Duodenal mucosa (tissue), 2 donors: ENCODE data around the gene CMIP.

Source experiments
- H3K27ac ChIP-seq: one replicate; pipeline ENCODE4 v1.7.0; 2013; ENCODE audit warnings: low read depth, low read length
- H3K27me3 ChIP-seq, 2 donors: one replicate each; pipeline ENCODE4 v1.7.0; 2013; ENCODE audit warnings: low read length in 2 of 2, control low read depth in 1 of 2; ENCODE audit not compliant: insufficient read depth in 2 of 2, control insufficient read depth in 1 of 2
- H3K36me3 ChIP-seq, 2 donors: one replicate each; pipeline ENCODE4 v1.7.0; 2013; ENCODE audit warnings: low read length in 2 of 2, control low read depth in 1 of 2; ENCODE audit not compliant: insufficient read depth in 2 of 2, control insufficient read depth in 1 of 2
- H3K4me1 ChIP-seq, 2 donors: one replicate each; pipeline ENCODE4 v1.7.0; 2013; ENCODE audit warnings: low read length in 2 of 2, control low read depth in 1 of 2; ENCODE audit not compliant: insufficient read depth in 2 of 2, control insufficient read depth in 1 of 2
- H3K4me3 ChIP-seq, 2 donors: one replicate each; pipeline ENCODE4 v1.7.0; 2013; ENCODE audit warnings: low read length in 2 of 2, low read depth in 1 of 2
- H3K9ac ChIP-seq, 2 donors: one replicate each; pipeline ENCODE4 v1.7.0; 2013; ENCODE audit warnings: low read length in 2 of 2, low read depth in 1 of 2
- H3K9me3 ChIP-seq, 2 donors: one replicate each; pipeline ENCODE4 v1.7.0; 2013; ENCODE audit warnings: low read length in 2 of 2, control low read depth in 1 of 2; ENCODE audit not compliant: control insufficient read depth in 1 of 2

Gene CMIP

GRCh38 chr16:81486540-81487061, 42.0 kb downstream of the CMIP start:
- peaks cover 66 to 74% of the 10 kb centered on the region in 2 donors for H3K4me1 ChIP-seq
- H3K27me3 ChIP-seq = no peaks in the 10 kb centered on the region
- no peak overlapping the region for H3K27ac ChIP-seq
- H3K4me3 ChIP-seq = no peak overlapping the region
- H3K9me3 ChIP-seq = no peaks in the 10 kb centered on the region
- H3K36me3 ChIP-seq = peaks cover 4 to 12% of the 10 kb centered on the region in 2 donors
- H3K9ac ChIP-seq = no peak overlapping the region

- Histone ChIP-seq H3K36me3 (peaks cover 4 to 12% of the 10 kb centered on the region in 2 donors), H3K9ac (no peak overlapping the region), H3K27me3 (no peaks in the 10 kb centered on the region), H3K9me3 (no peaks in the 10 kb centered on the region), H3K27ac (no peak overlapping the region), H3K4me1 (peaks cover 68 to 76% of the 10 kb centered on the region in 2 donors), H3K4me3 (no peak overlapping the region)
These were observed 42.7 kb downstream of the CMIP start for GRCh38 chr16:81487301-81487720.

- no peaks in the 10 kb centered on the region for H3K27me3 ChIP-seq
- H3K4me3 ChIP-seq = no peak overlapping the region
- H3K36me3 ChIP-seq = peaks cover 4 to 12% of the 10 kb centered on the region in 2 donors
- no peaks in the 10 kb centered on the region for H3K9me3 ChIP-seq
- H3K4me1 ChIP-seq = peaks cover 69 to 75% of the 10 kb centered on the region in 2 donors
- H3K9ac ChIP-seq = no peak overlapping the region
- no peak overlapping the region for H3K27ac ChIP-seq
These were observed 44.2 kb downstream of the CMIP start for GRCh38 chr16:81488687-81489411.

GRCh38 chr16:81489547-81490267, 45.1 kb downstream of the CMIP start:
- no peaks in the 10 kb centered on the region for H3K27me3 ChIP-seq
- no peaks in the 10 kb centered on the region for H3K9me3 ChIP-seq
- H3K27ac ChIP-seq = no peak overlapping the region
- no peak overlapping the region for H3K9ac ChIP-seq
- peaks cover 4 to 12% of the 10 kb centered on the region in 2 donors for H3K36me3 ChIP-seq
- H3K4me1 ChIP-seq = peaks cover 68 to 75% of the 10 kb centered on the region in 2 donors
- H3K4me3 ChIP-seq = no peak overlapping the region

- Histone ChIP-seq H3K27ac (no peak overlapping the region), H3K4me1 (peaks cover 74 to 85% of the 10 kb centered on the region in 2 donors), H3K36me3 (peaks cover 4 to 6% of the 10 kb centered on the region in 2 donors), H3K9ac (peak overlapping the region in 1 of 2 donors; percentile 20), H3K4me3 (no peak overlapping the region), H3K27me3 (no peaks in the 10 kb centered on the region), H3K9me3 (no peaks in the 10 kb centered on the region)
These were observed 47.1 kb downstream of the CMIP start for GRCh38 chr16:81491541-81492188.

GRCh38 chr16:81492311-81492761, 47.7 kb downstream of the CMIP start:
- peaks cover 79 to 90% of the 10 kb centered on the region in 2 donors for H3K4me1 ChIP-seq
- H3K4me3 ChIP-seq = no peak overlapping the region
- peak overlapping the region; percentile 20 to 21 for H3K9ac ChIP-seq
- peak overlapping the region; percentile 51 for H3K27ac ChIP-seq
- H3K27me3 ChIP-seq = no peaks in the 10 kb centered on the region
- H3K9me3 ChIP-seq = no peaks in the 10 kb centered on the region
- peaks cover 4 to 5% of the 10 kb centered on the region in 2 donors for H3K36me3 ChIP-seq

- no peak overlapping the region for H3K4me3 ChIP-seq
- peak overlapping the region; percentile 28 for H3K27ac ChIP-seq
- no peaks in the 10 kb centered on the region for H3K9me3 ChIP-seq
- H3K4me1 ChIP-seq = peaks cover 82 to 92% of the 10 kb centered on the region in 2 donors
- peak overlapping the region in 1 of 2 donors; percentile 22 for H3K9ac ChIP-seq
- no peaks in the 10 kb centered on the region for H3K27me3 ChIP-seq
- peaks cover 4 to 5% of the 10 kb centered on the region in 2 donors for H3K36me3 ChIP-seq
These were observed 48.6 kb downstream of the CMIP start for GRCh38 chr16:81492965-81493754.

- H3K36me3 ChIP-seq = peaks cover 4 to 12% of the 10 kb centered on the region in 2 donors
- H3K27me3 ChIP-seq = no peaks in the 10 kb centered on the region
- no peaks in the 10 kb centered on the region for H3K9me3 ChIP-seq
- peak overlapping the region in 1 of 2 donors; percentile 22 for H3K9ac ChIP-seq
- peaks cover 80 to 92% of the 10 kb centered on the region in 2 donors for H3K4me1 ChIP-seq
- peak overlapping the region; percentile 53 for H3K27ac ChIP-seq
- no peak overlapping the region for H3K4me3 ChIP-seq
These were observed 49.3 kb downstream of the CMIP start for GRCh38 chr16:81493755-81494433.

GRCh38 chr16:81494434-81494806, 49.8 kb downstream of the CMIP start:
- no peak overlapping the region for H3K9ac ChIP-seq
- no peaks in the 10 kb centered on the region for H3K9me3 ChIP-seq
- peak overlapping the region; percentile 53 for H3K27ac ChIP-seq
- peaks cover 80 to 89% of the 10 kb centered on the region in 2 donors for H3K4me1 ChIP-seq
- peaks cover 4 to 11% of the 10 kb centered on the region in 2 donors for H3K36me3 ChIP-seq
- no peak overlapping the region for H3K4me3 ChIP-seq
- H3K27me3 ChIP-seq = no peaks in the 10 kb centered on the region
